AML-193 (cell line): ENCODE data around the gene CCDC28A.
A peak's percentile ranks its signal among the peaks of the same experiment; 100 is the strongest.

ENCODE experiments used
- DNase-seq, 2 experiments: peaks; one replicate each; lab custom pipeline; 2025; lab: John Stamatoyannopoulos, UW

Gene CCDC28A

GRCh38 chr6:138795809-138796603 lies 22.4 kb downstream of the CCDC28A start, which contains the start of gene ECT2L:
TSS of gene ECT2L (plus strand) at chr6:138796087. CDS start at chr6:138813275, 17,188 bp downstream.
- no peak for DNase-seq

- no peak for DNase-seq
Measured at GRCh38 chr6:138796771-138797170, 23.2 kb downstream of the CCDC28A start.

DNA sequence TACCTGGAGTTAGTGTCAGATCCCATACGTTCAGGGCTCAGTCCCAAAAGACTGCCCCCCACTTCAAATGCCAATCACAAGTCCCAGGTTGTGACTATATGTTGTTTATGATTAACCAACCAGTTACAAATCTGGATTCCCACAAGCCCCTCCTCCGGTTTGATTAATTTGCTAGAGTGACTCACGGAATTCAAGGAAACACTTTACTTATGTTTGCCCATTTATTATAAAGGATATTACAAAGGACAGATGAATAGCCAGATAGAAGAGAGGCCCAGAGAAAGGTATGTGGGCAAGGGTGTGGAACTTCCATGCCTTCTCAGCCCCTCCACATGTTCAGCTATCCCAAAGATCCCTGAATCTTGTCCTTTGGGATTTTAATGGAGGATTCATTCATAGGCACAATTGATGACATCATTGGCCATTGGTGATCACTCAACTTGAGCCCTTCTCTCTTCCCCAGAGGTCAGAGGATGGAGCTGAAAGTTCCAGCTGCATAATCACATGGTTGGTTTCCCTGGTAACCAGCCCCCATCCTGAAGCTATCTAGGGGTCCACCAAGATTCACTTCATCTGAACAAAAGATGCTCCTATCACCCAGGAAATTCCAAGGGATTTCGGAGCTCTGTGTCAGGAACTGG lies 24.4 kb downstream of the CCDC28A start:
- no peak for DNase-seq

DNA sequence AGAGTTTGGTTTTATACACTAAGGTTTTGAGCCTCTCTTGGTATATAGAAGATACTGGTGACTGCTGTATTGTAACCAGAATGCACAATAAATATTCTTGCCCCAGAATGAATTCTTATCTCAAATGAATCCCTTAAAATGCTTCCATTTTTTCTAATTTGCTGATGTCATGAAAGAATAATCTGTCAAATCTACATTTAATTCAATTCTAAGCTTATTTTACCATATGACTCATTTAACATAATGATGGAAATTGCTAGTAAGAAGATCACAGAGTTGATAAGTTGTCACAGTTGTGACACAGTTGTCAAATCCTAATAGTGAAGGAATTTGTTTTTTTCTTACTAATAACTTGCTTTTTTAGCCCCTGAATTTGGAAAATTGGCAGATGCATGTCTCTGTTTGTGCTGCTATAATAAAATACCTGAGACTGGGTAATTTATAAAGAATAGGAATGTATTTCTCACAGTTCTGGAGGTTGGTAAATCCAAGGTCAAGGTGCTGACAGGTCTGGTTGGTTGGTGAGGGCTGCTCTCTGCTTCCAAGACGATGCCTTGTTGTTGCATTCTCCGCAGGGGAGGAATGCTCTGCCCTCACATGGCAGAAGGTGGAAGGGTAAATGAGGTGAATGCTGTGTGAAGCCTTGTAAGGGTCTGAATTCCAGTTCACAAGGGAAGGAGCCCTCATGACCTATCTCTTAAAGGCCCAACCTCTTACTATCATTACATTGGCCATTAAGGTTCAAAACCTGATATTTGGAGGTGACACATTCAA lies 27.0 kb downstream of the CCDC28A start:
- peak; percentile 10 to 20 for DNase-seq

DNA sequence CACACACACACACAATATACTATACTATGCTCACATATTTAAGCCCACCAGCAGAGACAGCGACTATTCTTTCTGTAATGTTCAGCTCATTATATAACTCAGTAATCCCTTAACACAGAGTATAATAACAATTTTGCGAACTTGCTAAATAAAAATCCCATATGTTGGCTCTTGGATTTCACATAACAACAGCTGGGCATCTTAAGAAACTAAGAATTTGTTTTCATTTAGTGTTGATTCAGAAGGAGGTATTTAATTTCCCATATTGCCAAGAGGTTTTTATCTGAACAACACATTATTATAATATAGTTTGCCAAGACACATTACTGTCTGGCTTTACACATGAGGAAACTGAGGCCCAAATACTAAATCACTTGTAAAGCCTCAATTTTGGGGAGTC lies 29.8 kb downstream of the CCDC28A start:
- DNase-seq = no peak

DNA sequence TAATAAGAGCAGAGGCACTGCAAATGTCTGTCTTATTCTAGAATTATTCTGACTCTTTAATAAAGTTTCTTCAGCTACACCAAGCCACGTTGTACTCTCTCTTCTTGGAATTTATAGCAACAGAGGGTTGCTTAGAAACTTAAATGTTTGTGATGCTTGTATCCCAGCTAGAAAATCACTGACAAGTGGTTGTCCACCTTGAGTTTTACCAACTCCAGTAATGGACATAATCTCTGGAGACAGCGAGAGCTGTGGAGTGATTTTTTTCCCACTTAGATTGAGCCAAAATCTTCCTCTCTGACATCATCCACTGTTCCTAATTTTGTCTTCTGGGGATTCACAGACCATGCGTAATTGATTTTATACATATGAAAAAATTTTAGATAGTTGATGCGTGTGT lies 30.3 kb downstream of the CCDC28A start:
- DNase-seq = no peak

GRCh38 chr6:138805016-138805765 lies 31.6 kb downstream of the CCDC28A start:
- DNase-seq = no peak

DNA sequence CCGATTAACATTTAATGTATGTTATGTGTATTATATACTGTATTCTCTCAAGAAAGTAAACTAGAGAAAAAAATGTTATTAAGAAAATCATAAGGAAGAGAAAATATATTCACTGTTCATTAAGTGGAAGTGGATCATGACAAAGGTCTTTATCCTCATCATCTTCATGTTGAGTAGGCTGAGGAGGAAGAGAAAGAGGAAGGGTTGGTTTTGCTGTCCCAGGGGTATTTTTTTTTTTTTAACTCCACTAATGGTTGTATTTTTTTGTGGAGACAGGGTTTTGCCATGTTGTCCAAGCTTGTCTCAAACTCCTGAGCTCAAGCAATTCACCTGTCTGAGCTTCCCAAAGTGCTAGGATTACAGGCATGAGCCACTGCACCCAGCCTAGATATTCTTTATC lies 33.3 kb downstream of the CCDC28A start:
- no peak for DNase-seq

DNA sequence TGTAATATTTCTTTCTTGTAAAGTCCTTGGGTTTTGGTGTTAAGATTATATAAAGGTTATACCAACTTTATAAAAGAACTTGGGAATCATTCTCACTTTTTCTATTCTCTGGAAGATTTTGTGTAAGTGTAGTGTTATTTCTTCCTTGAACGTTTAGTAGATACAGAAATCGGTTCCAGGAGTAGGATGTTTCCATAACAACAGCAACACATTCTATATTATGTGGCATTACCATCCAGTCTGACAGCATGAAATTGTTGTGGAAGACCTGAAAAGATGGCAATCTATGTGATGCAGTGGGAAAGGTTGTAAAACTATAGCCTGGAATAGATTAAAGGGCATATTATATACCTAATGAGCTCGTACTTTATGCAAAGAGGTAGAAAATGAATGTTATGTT lies 36.1 kb downstream of the CCDC28A start:
- DNase-seq = no peak

- DNase-seq = peak; percentile 8 to 22
Measured at GRCh38 chr6:138811866-138812265, 38.3 kb downstream of the CCDC28A start.

DNA sequence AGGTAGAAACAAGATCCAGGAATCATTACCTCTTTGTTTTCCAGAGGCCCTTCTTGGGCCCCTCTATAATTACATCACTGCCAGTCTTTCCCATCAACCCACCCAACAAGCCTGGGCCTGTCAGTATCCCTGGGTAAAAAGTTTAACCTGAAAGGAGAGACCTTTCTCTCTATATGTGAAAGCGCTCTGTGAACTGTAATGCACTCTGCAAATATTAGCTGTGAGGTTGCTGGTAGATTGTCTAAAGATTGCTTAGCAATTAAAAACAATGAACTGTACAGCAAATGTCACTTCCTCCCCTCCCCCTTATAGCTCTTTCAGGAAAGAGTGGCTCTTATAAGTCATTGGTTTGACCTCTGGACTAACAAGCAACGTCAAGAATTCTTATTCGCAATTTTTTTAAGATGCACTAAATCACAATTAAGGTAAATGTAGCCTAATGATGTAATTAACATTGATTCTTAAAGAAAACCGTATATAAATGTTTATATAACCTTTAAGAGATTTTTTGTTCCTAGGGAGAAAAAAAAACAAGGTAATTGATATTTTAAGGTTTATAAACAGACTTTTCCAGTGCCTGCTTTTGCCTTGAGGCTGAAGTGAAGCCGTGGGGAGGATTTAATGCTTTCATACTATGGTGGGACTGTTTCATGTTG lies 40.7 kb downstream of the CCDC28A start:
- no peak for DNase-seq

DNA sequence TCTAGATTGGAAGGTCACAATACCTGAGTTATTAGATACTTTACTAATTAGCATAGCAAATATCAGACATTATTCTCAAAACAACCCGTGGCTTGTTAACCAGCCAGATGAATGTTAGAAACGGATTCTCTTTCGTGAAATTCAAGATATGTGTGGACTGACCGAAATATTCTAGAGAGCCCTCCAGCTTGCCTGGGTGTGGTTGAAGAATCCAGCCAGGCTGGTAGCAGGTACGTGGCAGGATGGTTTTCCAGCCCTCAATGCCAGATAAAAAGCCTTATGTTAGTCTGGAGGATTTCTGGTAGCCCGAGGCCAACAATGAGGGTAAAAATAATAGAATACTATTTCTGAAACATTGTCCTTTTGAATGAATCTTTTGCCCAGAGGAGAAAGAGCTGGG lies 41.7 kb downstream of the CCDC28A start:
- no peak for DNase-seq

DNA sequence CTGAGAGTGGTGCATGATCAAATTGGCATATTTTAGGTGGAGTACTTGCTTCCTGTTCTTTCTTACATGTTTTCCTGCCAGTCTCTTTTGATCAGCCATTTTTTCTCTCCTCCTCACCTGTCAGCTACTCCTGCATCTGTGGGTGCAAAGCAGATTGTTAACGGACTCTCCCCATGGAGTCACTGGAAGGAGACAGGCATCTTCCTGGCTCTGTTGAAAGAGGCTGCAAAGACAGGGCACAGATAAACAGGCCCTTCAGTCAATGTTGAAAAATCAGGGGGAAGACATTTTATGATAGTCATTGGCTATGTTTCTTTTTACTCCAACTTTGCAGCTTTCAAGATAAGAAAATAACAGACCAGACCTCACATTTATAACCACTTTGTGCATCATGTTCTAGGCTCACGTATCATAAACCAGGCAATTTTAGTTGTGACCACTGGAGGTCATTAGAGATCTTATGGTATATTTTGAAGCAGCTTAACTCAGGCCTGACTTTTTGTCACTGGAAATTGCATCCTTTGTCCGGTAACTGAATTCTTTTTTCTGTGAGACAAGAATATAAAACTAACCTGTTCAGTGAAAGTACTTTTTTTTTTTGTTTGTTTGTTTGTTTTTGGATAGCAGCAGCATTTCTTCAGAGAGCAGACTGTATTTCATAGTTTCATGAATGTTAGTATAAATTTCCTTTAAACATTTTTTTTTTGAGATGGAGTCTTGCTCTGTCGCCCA lies 42.4 kb downstream of the CCDC28A start:
- peak; percentile 75 to 81 for DNase-seq

- no peak for DNase-seq
Measured at GRCh38 chr6:138817799-138818198, 44.2 kb downstream of the CCDC28A start.

DNA sequence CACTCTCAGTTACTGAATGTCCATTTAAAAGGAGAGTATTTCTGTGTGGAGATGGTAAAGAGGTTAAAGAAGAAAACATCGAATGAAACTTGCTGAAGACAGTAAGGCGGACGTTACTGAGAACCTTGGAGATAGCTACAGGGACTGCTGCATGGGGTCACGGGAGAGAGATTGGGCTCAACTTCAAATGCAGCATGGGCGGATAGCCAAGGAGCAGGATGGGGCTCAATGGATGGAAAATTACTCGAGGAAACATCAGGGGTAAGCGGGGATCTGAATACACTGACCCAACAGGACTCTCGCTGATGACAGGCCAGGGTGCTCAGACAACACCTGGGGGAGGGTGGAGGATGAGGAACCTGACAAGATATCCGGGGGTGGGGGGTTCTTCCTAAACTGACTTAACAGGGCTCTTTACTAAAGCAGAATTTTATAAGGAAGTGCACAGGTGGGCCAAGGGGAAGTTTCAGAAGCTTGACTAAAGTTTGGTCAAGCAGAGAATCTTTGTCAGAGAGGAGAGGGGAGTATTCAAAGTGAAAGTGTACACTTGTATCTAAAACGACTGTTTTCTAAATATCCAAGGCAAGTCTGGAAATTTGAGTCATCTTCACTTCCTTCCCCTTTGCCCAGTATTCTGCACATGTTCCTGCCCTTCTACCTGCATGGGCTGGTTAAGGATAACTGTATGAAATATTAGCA lies 45.1 kb downstream of the CCDC28A start:
- DNase-seq = peak; percentile 40 to 56

DNA sequence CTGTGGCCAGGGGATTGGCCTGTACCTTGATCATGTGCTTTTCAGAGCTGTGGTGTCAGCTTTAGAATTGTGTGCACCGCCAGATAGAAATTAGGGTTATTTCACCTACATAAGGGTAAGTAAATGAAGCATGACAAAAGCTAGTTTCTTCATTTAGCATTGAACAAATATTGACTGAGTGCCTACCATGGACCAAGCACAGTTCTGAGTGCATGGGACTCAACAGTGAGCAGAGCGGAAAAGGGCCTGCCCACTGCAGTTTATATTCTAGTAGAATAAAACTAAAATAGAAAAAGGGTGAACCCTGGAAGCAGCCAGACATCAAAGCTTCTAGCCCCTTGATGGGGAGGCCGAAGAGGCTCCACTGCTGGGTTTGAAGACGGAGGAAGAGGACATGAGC lies 48.0 kb downstream of the CCDC28A start:
- DNase-seq = no peak

GRCh38 chr6:138824482-138825144 lies 51.0 kb downstream of the CCDC28A start:
- no peak for DNase-seq

DNA sequence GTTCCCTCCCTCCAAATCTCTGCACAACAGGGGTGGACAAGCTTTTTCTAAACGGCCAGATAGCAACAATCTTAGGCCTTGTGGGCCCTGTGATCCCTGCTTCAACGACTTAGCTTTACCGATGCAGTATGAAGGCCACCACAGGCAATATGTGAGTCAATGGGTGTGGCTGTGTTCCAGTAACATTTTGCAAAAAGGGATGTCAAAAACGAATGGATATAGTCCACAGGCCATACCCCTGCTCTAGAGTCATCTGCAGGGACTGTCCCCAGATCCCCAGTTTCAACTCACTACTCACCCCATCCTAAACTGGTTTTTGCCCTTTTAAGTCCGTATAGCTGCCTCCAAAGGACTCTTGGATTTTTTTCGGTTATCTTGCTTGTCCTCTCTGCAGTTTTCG lies 56.7 kb downstream of the CCDC28A start:
- no peak for DNase-seq

GRCh38 chr6:138832182-138832581 lies 58.6 kb downstream of the CCDC28A start:
- DNase-seq = no peak
